ENCODE data around the gene TIMP1. TPM values are rescaled to one million over a fixed set of nuclear protein-coding genes. Genes with fewer than 3 reads are reported as not detected.

The TIMP1 gene
- polyA plus RNA-seq, 1 of the 3 experiments (the other 2 are of a cell fraction), result 323 TPM

GRCh38 chrX:47560934-47561658 lies 21.1 kb upstream of the TIMP1 start, which contains the start of gene ARAF (continued):
- TF ChIP-seq NRF1 (IDR thresholded peaks at IDR 0.05; ENCODE audit: low read depth, low read length) (peak; percentile 80), NFIC (IDR thresholded peaks at IDR 0.05; ENCODE audit: borderline replicate concordance) (no peak), RCOR1 (IDR thresholded peaks at IDR 0.05; ENCODE audit: low read length) (0 out of 2 replicates have a peak, but pooled peaks have one; percentile 0), TCF12 (IDR thresholded peaks at IDR 0.05) (no peak), RAD21 (IDR thresholded peaks at IDR 0.05; ENCODE audit: low read length) (no peak), RXRA (IDR thresholded peaks at IDR 0.05; ENCODE audit: borderline replicate concordance, low read depth) (no peak), REST (IDR thresholded peaks at IDR 0.05; ENCODE audit: low read depth, low read length) (no peak), GABPA (IDR thresholded peaks at IDR 0.05; ENCODE audit: low read depth) (peak; percentile 60), TAF1 (IDR thresholded peaks at IDR 0.05; ENCODE audit: borderline replicate concordance, low read depth, low read length) (peak; percentile 75; the same call in 1 of the 2 replicates), YY1 (IDR thresholded peaks at IDR 0.05; ENCODE audit: low read depth) (peak; percentile 71; the same call in 1 of the 2 replicates), MAX (IDR thresholded peaks at IDR 0.05; ENCODE audit: low read depth) (peak; percentile 15; the same call in 1 of the 2 replicates), CTCF (IDR thresholded peaks at IDR 0.05) (no peak), IRF3 (IDR thresholded peaks at IDR 0.05; ENCODE audit: low read depth, low read length) (peak; percentile 50; the same call in 1 of the 2 replicates), ELF1 (IDR thresholded peaks at IDR 0.05) (no peak; the same call in 1 of the 2 replicates)
